Omental fat pad (tissue), 4 donors: ENCODE measurements around the gene C6. TPM values are rescaled to one million over a fixed set of nuclear protein-coding genes. Genes with fewer than 3 reads are reported as not detected.

ENCODE experiments used
- ATAC-seq: fragments of 150-250 bp; one replicate; pipeline ENCODE4 v1.9.1; 2016; ENCODE audit warnings: mild to moderate bottlenecking, moderate library complexity; ENCODE audit not compliant: low FRiP score
- DNase-seq: peaks from one replicate; pipeline ENCODE4 v3.0.0-alpha.2; 2019; ENCODE audit warnings: low spot score
- total RNA-seq, 4 donors: library from RNA; depleted of rRNA; stranded (reverse); fragments of >200 nt; gene quantifications; one replicate each; pipeline ENCODE4 v1.1.0, GENCODE V29; 2016
- TF ChIP-seq, protein P1 (sequence below), 3 donors: fragments of 450-650 bp; IDR thresholded peaks; one replicate each; pipeline ENCODE4 v1.5.1; 2016 to 2017; ENCODE audit warnings: antibody characterized with exemption in 3 of 3, mild to moderate bottlenecking in 3 of 3, moderate library complexity in 2 of 3

Gene C6
- total RNA-seq, 4 donors from 2014 or later, result 9.4 to 27.9 (median 15.4) TPM

DNA sequence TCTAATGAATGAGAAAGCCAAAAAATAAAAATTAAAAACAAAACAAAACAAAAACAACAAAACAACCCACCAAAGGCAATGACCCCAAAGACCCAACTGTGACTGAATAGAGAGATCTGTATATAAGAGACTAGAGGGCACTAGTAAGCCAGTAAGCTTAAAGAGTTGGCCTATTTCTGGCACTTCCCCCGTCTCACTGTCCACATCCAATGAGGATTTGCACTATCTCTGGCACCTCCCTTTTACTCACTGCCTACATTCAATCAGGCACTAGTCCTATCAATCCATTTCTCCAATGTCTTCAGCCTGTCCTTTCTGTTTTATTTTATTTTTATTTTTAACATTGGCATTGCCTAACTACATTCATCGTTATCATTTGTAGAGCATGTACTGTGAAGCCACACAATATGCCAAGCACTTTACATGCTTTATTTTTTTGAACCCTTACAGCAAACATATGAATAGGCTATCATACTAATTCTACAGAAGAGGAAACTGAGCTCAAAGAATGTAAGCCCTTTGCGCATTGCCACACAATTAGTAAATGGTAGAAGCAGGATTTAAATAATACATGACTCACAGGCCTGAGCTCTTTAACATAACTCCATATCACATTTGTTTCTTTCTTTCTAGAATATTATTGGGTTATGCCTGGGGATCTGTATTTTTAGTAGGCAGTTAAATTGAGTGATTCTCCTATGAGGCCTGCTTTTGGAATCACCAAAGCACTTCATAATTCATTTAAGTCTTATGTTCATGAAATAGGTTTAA is 70.0 kb downstream of the C6 start:
- TF ChIP-seq, protein P1, sequence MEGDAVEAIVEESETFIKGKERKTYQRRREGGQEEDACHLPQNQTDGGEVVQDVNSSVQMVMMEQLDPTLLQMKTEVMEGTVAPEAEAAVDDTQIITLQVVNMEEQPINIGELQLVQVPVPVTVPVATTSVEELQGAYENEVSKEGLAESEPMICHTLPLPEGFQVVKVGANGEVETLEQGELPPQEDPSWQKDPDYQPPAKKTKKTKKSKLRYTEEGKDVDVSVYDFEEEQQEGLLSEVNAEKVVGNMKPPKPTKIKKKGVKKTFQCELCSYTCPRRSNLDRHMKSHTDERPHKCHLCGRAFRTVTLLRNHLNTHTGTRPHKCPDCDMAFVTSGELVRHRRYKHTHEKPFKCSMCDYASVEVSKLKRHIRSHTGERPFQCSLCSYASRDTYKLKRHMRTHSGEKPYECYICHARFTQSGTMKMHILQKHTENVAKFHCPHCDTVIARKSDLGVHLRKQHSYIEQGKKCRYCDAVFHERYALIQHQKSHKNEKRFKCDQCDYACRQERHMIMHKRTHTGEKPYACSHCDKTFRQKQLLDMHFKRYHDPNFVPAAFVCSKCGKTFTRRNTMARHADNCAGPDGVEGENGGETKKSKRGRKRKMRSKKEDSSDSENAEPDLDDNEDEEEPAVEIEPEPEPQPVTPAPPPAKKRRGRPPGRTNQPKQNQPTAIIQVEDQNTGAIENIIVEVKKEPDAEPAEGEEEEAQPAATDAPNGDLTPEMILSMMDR (IDR thresholded peaks at IDR 0.05), result no peak
- ATAC-seq, result no peak

DNA sequence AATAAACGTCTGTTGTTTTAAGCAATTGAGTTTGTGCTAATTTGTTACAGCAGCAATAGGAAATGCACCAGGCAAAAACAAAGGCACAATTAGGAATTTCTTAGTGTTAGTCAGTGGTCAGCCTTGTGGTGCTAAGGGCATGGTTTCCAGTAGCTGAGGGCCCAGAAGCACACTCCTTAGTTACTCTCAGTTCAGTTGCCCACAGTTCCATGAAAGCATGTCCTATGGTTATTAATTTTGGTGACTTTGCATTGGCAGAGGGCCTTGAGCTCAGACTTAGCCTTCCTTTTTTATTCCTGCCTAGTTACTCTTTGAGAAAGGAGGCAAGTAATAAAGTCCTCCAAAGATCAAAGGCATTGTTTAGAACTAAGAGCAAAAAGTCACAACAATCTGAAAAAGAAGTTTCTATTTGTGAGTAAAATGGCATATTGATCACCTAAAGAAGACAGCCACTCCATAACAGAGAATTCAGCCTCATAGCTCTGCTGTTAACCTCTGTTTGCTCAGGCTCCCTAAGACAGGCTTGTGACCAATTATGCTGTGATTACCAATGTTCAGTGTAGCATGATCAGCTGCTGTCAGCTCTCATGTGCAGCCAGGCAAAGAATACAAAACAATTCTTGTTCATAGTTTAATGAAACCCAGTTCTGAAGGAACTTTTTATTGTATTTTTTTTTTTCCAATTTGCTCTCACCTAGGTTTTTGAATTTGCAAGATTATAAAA is 85.2 kb downstream of the C6 start:
- DNase-seq (no peak), ATAC-seq (no peak)
- TF ChIP-seq, protein P1 (IDR thresholded peaks at IDR 0.05), result no peak

More for the DNA sequence above, 70.0 kb downstream of the C6 start:
- DNase-seq, result no peak

DNA sequence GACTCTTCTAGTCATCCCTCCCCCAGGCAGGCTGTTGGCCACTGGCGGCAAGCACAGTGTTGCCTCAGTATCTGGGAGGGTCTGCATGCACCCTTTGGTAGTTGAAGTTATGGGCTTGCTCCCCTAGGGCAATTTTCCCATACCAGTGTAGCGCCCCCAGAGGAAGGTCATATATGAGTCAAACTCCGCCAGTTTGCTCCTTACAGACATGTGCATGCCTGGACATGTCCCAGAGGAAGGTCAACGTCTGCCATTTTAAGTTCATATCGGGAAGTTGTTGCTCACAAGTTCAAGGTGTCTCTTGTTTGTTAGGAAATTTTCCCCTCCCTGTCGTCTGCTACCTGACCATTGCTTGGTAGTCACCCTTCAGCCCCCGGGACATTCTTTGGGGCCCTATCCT is 90.9 kb downstream of the C6 start:
- TF ChIP-seq, protein P1 (IDR thresholded peaks at IDR 0.05), result no peak
- DNase-seq (no peak), ATAC-seq (no peak)

DNA sequence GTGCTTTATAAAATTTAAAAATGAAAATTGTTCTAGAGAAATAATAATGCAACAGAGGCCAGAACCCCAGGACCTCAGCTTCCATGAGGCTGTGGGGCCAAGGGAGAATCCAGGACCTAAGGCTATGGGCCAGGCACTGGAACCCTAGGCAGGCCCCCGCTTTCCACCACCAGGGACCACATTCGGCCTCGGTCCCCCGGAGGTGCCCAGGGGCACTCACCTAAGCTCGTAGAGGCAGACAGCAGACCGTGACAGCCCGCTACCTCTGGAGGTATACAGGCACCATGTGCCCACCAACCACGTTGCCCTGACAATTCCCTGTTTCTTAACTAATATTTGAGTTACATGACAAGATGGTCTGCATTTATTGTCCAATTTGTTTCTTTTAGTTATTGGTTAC is 92.7 kb downstream of the C6 start:
- DNase-seq, result no peak
- TF ChIP-seq, protein P1 (IDR thresholded peaks at IDR 0.05), result no peak
- no peak for ATAC-seq

DNA sequence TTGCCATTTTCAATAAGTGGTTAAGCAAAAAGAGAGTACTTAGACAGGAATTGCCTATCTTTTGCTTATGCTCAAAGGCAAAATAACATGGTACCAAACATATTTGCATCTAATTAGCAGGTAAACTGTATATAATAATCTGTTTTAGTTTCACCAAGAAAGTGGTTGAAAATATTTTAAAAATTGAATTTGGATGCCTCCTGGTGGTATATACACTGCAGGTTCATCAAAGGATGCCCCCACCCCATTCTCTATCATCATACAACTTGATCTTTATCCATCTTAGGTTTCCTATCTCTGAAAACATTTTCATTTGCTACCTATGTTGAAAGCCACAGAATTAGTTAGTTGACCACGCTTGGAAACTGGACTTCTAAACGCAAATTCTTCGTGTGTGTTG is 95.2 kb downstream of the C6 start:
- TF ChIP-seq, protein P1 (IDR thresholded peaks at IDR 0.05), result no peak
- ATAC-seq (no peak), DNase-seq (no peak)

DNA sequence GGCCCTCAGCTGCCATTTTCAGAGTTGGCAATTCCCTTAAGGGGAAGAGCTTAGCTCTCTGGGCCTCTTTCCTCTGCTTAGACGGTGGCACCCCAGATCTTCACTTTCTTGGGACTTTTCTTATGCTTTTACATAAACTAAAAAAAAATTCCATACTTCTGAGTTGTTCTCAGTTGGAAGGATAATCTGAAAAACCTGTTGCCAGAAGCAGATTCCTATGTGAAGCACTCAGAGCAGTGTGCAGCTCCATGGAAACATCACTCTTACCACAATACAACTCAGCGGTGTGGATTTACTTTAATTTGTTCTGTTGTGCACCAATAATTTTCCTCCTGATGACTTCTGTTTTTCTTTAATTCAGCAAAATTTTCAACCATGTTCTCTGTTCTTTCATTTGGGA is 98.1 kb downstream of the C6 start:
- DNase-seq (no peak), ATAC-seq (no peak)

More for the DNA sequence above, 98.1 kb downstream of the C6 start:
- TF ChIP-seq, protein P1 (IDR thresholded peaks at IDR 0.05), result no peak
